CD4-positive, alpha-beta T cell treated with Interleukin-4 for 4 hours (primary cell): ENCODE results near the gene AEBP2.
A peak's percentile ranks its signal among the peaks of the same experiment; 100 is the strongest.

Experiments used
- DNase-seq: peaks from one replicate; pipeline ENCODE4 v3.0.0-alpha.2; 2020

The AEBP2 gene

DNA sequence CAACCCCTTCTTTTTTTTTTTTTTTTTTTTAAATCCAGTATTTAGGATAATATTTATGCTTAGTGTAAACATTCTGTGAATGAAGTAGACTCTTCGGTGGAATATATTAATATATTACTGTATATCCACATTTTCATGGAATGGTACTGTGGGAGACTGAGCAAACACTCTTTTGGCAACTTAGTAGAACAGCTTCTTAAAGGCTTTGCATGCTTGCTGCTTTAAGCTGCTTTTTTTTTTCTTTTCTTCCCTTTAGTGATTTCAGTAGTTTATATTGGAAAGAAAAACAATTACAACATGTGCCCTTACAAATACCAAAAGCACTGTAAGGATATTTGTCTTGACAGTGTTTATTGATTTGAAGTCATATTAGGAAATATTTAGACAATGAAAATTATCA, 78.9 kb downstream of the AEBP2 start:
- DNase-seq = no peak

DNA sequence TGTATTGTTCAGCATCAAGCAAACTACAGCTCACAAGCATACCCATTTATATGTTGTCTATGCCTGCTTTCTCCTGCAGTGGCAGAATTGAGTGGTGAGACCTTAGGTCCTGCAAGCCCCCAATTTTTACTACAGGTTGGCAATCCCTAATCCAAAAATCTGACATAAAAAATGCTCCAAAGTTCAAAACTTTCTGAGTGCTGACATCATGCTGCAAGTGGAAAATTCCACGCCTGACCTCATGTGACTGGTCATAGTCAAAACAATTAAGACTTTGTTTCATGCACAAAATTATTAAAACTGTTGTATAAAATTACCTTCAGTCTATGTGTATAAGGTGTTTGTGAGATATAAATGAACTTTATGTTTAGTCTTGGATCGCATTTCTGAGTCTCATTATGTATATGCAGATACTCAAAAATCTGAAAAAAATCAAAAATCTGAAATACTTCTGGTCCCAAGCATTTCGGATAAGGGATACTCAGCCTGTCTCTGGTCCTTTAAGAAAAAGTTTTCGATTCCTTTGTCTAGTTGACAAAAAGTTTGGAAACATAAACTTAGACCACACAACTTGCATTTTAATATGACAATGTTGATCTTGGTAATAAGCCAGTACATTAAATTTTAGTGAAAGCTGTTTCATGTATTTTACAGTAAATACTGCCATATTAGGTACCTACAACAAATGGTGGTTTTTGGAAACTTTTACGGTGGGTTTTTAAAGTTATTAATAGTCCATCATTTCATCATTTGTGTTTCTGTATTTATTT, 81.5 kb downstream of the AEBP2 start:
- DNase-seq = no peak

- DNase-seq = no peak
Measured at GRCh38 chr12:19525274-19525673, 86.0 kb downstream of the AEBP2 start.

GRCh38 chr12:19527866-19528265, 88.6 kb downstream of the AEBP2 start:
- DNase-seq = no peak

GRCh38 chr12:19528750-19529149, 89.5 kb downstream of the AEBP2 start:
- DNase-seq = no peak

DNA sequence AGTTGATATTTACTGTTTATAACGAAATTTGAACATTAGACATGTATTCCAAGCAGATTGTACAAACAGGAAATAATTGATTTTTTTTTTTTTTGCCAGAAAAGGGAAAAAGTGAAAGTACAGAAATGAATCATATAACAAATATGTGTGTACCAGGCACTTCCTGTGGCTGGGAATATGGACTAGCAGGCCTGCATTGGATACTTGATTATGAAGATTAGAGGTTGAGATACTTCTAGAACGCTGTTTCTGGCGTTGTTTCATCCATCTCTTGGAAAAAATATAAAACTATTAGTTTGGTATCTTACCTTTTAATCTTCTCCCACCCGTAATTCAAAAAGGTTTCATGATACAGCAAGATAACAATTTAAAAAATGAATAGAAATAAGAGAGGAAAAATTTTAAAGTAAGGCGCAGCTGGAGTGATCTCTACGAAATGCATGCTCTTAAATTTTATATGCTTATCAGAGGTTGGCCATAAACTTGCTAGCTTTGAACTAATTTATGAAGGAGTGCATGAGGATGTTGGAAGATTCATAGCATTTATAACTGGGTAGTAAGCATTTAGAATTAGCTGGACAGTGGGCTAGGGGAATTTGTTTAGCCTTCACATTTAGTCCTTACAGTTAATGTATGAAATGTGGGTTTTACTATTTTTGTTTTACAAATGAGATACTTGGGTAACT, 90.8 kb downstream of the AEBP2 start:
- DNase-seq = no peak

GRCh38 chr12:19530637-19531023, 91.3 kb downstream of the AEBP2 start:
- DNase-seq = no peak

DNA sequence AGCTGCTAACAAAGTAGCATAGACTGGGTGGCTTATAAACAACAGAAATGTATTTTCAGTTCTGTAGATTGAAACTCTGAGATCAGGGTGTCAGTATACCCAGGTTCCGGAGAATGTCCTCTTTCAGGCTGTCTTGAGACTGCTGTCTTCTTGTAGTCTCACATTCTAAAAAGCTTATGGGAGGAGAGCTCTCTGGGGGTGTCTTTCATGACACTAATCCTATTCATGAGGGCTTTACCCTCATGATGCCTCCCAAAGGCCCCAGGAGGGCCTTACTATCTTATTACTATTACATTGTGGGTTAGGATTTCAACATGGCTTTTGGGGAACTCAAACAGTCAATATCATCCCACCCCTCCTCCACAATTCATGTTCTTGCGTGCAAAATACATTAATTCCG, 94.3 kb downstream of the AEBP2 start:
- DNase-seq = no peak

GRCh38 chr12:19539071-19539470, 99.8 kb downstream of the AEBP2 start:
- DNase-seq = no peak

DNA sequence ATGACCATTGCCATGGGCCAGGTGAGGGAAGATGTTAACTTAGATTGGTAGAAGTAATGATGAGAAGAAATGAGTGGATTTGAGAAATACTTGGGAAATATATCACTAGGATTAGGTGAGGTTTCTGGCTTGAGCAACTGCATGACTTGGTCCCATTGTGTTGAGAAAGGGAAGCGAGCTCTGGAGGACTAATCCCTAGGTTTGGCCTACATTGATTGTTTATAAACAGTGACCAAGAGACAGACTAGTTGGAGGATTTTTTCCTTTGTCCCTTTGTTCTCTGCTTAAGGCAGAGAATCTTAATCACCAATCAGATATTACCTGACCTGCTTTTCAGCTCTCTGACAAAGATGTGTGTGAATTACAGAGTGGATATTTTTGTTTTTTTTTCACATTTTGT, 100.5 kb downstream of the AEBP2 start:
- DNase-seq = no peak

GRCh38 chr12:19542606-19543005, 103.3 kb downstream of the AEBP2 start:
- no peak for DNase-seq

- no peak for DNase-seq
Measured at GRCh38 chr12:19544353-19544752, 105.1 kb downstream of the AEBP2 start.

DNA sequence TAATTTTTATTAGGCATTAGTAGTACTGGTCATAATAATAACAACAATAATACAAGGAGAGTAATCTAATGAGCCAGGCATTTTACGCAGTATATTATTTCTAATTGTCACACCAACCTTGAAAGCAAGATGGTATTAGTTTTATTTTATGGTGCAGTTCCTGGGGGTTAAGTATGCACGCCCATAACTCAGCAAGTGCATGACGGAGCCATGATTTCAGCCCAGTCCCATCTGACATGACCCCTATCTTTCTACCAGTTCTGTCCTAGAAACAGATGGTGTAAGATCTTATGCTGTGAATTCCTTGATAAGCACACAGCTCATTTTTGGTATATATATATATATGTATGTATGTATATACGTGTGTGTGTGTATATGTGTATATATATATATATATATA, 106.0 kb downstream of the AEBP2 start:
- DNase-seq = no peak

DNA sequence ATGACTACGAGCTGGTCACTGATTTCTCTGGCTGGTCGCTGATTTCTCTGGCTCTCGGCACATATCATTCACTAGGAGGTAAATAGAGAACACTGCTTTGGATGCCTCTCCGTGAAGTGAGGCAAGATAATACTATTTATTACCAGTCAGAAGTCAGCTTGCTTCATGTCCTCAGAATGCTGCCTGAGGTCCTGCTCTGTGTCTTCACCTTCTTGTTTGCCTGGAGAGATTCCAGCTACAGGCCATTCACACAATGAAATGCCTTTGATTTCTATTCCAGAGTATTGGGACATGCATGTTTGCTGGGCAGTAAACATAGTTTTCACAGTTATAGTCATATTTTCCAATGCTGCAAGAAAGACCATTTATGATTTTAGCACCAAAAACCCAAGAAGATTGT, 106.7 kb downstream of the AEBP2 start:
- no peak for DNase-seq

DNA sequence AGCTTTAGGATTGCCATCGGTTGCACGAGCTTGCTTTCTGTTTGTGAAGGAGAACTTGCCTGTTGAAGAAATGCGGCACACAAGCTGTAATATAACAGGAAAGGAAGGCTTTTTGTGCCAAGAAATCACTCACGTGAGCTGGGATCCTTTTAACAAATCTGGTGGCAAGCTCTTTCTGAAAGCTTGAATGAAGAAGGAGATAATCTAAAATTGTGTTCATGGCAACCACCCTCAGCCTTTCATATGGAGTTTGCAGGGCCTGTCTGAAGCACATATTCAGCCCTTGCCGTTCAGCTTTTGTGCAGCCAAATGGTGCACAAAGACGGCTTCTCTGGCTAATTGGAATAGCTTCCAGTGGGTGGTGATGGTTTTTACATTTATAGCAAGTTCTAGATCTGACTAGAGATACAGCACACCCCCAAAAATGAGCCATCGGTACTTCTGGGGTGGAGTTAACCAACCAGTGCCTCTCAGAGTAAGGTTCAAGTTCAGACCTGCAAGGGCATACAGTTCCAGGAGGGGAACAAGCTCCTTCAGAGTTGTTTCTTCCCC, 107.4 kb downstream of the AEBP2 start:
- no peak for DNase-seq

DNA sequence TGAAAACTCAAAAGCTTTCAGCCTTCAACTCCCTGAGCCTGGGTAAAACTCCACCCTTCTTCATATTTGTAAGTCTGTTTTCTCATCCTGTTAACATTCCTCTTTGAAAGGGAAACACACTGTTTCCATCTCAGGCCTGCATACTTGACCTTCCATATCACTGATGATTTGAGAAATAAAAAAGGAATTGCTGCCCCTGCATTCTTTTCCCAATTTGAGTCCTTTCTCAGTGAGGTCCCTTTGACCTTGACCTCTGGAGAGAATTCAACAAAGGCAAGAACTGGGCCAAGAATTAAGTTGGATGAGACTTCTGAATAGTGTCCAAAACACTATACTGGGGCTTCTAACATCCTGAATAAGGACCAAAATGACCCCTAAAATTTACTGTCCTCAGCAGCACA, 108.0 kb downstream of the AEBP2 start:
- no peak for DNase-seq

GRCh38 chr12:19548834-19549233, 109.5 kb downstream of the AEBP2 start:
- DNase-seq = no peak

DNA sequence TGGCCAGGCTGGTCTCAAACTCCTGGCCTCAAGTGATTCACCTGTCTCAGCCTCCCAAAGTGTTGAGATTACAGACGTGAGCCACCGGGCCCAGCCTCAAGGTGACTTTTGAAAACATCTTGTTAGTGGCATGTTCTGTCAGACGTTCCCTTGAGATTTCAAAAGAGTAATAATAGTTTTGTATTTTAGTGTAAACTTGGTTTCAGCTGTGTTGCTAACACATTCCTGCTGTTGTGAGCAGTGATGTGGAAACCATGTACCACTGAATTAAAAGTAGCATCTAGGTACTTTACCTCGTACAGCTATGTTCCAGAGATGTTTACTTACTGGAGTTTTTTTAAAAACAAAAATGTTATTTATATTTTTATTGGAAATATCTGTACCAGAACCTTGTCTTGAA, 111.3 kb downstream of the AEBP2 start:
- DNase-seq = no peak

DNA sequence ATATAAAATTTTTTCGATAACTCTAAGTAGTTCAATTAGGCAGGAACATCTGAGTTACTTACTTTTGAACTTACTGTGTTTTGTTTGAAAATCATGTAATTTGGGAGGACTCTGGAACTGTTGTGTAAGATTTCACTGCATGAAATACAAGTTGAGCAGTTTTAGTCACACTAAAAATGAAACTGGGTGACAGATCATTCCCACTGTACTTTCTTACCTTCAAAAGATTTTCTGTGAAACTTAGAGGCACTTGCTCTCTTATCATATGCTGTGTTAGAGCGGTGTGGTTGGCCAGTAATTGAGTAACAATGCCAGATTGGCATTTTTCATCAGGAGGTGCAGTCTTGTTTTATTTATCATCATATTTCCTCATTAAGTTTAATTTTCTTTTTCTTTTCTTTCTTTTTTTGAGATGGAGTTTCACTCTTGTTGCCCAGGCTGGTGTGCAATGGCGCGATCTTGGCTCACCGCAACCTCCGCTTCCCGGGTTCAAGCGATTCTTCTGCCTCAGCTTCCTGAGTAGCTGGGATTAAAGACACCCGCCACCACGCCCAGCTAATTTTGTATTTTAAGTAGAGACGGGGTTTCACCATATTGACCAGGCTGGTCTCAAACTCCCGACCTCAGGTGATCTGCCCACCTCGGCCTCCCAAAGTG, 113.3 kb downstream of the AEBP2 start:
- DNase-seq = peak; percentile 3

- DNase-seq = no peak
Measured at GRCh38 chr12:19553175-19553574, 113.9 kb downstream of the AEBP2 start.

- no peak for DNase-seq
Measured at GRCh38 chr12:19561411-19561961, 122.2 kb downstream of the AEBP2 start.
